Spleen (tissue), 7 donors: Measurements from ENCODE around the gene RPN1.

ENCODE experiments used
- CTCF ChIP-seq, 11 experiments: fragments of 200-600 bp in 7 of 11; fragments of 450-650 bp in 4 of 11; sonication (generic) in 4 of 11; IDR thresholded peaks in 8 of 11; conservative IDR thresholded peaks in 3 of 11; 1 replicate in 7 of 11; 2 replicates in 4 of 11; pipeline versions ENCODE4 v1.4.0 to v1.8.0; 2016 to 2021; ENCODE audit warnings: antibody characterized with exemption in 11 of 11, inconsistent platforms in 4 of 11, mild to moderate bottlenecking in 1 of 11
- POLR2A ChIP-seq, 3 donors: fragments of 450-650 bp; IDR thresholded peaks; one replicate each; pipeline ENCODE4 v1.5.1; 2017; ENCODE audit warnings: antibody characterized with exemption in 3 of 3, mild to moderate bottlenecking in 1 of 3
- POLR2AphosphoS5 ChIP-seq, 3 donors: sonication (generic); formaldehyde crosslinking; IDR thresholded peaks; one replicate each; pipeline ENCODE4 v1.5.1; 2017; ENCODE audit warnings: antibody characterized with exemption in 3 of 3
- donor health status: DM: no; HTN: no; CAD: no; lungs with moderate emphysema.
- donor health status: DM: no; HTN: no; CAD: no.
- donor health status: DM: no; HTN: no; CAD: no.

- TF ChIP-seq CTCF (IDR thresholded peaks at IDR 0.05 in 8 of 11, conservative IDR thresholded peaks at IDR 0.05 in 3 of 11) (no peak), POLR2A (IDR thresholded peaks at IDR 0.05) (no peak), POLR2AphosphoS5 (IDR thresholded peaks at IDR 0.05) (peak in 1 of 3 donors; percentile 57)
Observed at GRCh38 chr3:128620268-128620691, 30.3 kb downstream of the RPN1 start.
